ENCODE measurements around the gene OR2V2. TPM values are rescaled to one million over a fixed set of nuclear protein-coding genes. Genes with fewer than 3 reads are reported as not detected.
A peak's percentile ranks its signal among the peaks of the same experiment; 100 is the strongest.

Gene OR2V2
- total and polyA plus RNA-seq, 11 donors: not detected

GRCh38 chr5:181156758-181157157 lies 9.4 kb downstream of the OR2V2 start:
- 49 to 66% (median 59%) methylated on average over 3 of the region's 3 CpGs for WGBS, 4 donors
- no peaks in the 10 kb centered on the region for H3K9me3 ChIP-seq
- peaks cover 0 to 13% (median 2%) of the 10 kb centered on the region in 12 donors for H3K4me1 ChIP-seq
- ATAC-seq (no peak), DNase-seq (no peak)
- no peaks in the 10 kb centered on the region for H3K36me3 ChIP-seq
- peaks cover 0 to 11% (median 0%) of the 10 kb centered on the region in 9 donors for H3K27me3 ChIP-seq
- H3K4me3 ChIP-seq: no peak overlapping the region
- no peak overlapping the region for H3K27ac ChIP-seq
- TF ChIP-seq CTCF (IDR thresholded peaks at IDR 0.05): no peak
- intact Hi-C loops (cut with DNase I): loop anchor here in 9 of 10 donors (5.0 to 10.0 kb wide), 6 partner anchors 102 to 374 kb away; partner anchors contain the start of gene ZFP62 (in 4 of the 9)

DNA sequence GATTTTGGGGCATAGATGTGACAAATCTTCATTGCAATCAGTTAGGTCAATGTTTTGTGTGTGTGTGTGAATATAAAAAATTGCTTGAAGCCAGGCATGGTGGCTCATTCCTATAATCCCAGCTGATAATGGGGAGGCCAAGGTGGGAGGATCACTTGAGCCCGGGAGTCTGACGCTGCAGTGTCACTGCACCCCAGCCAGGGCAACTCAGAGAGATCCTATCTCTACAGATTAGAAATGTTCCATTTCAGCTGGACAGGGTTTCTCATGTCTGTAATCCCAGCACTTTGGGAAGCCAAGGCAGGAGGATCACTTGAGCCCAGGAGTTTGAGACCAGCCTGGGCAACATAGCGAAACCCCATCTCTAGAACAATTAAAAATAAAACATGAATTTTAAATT lies 11.5 kb downstream of the OR2V2 start:
- intact Hi-C loops (cut with DNase I): loop anchor here in 9 of 10 donors (2.0 to 10.0 kb wide), 7 partner anchors 104 to 377 kb away; partner anchors contain the start of gene ZFP62 (in 4 of the 9)
- TF ChIP-seq CTCF (IDR thresholded peaks at IDR 0.05) (no peak), POLR2A (IDR thresholded peaks at IDR 0.05) (no peak)
- 82 to 95% (median 88%) methylated on average over 3 of the region's 3 CpGs for WGBS, 4 donors
- ATAC-seq: no peak
- no peaks in the 10 kb centered on the region for H3K9me3 ChIP-seq
- no peak overlapping the region for H3K4me3 ChIP-seq
- H3K27me3 ChIP-seq: peaks cover 0 to 14% (median 6%) of the 10 kb centered on the region in 9 donors
- no peak for DNase-seq
- peaks cover 0 to 14% (median 2%) of the 10 kb centered on the region in 12 donors for H3K4me1 ChIP-seq
- no peaks in the 10 kb centered on the region for H3K36me3 ChIP-seq
- H3K27ac ChIP-seq: no peak overlapping the region

- Histone ChIP-seq H3K36me3 (no peaks in the 10 kb centered on the region), H3K9me3 (no peaks in the 10 kb centered on the region), H3K4me3 (peak overlapping the region in 1 of 12 donors; percentile 53), H3K27me3 (peaks cover 0 to 15% (median 10%) of the 10 kb centered on the region in 9 donors), H3K27ac (peak overlapping the region in 5 of 12 donors; percentile 11 to 81 (median 70)), H3K4me1 (peaks cover 0 to 14% (median 2%) of the 10 kb centered on the region in 12 donors)
- no peak for TF ChIP-seq POLR2A (IDR thresholded peaks at IDR 0.05)
- peak; percentile 83 to 91 (median 85) for TF ChIP-seq CTCF (IDR thresholded peaks at IDR 0.05)
- intact Hi-C loops (cut with DNase I): loop anchor here (2.0 to 10.0 kb wide), 7 partner anchors 105 to 377 kb away; partner anchors contain the start of gene ZFP62 (in 4 of the 10)
- DNase-seq (peak; percentile 79 to 91 (median 81)), ATAC-seq (peak; percentile 72 to 94 (median 92))
- WGBS, 4 donors: 55 to 58% (median 56%) methylated on average over 20 of the region's 20 CpGs
Observed at GRCh38 chr5:181159286-181160151, 12.1 kb downstream of the OR2V2 start.
